ENCODE data around the gene GRK5.

GRCh38 chr10:119318411-119319160, 111.2 kb downstream of the GRK5 start:
- no peak for TF ChIP-seq EZH2 (IDR thresholded peaks at IDR 0.05; ENCODE audit: insufficient read depth, poor library complexity, severe bottlenecking)
- no peak for TF ChIP-seq EZH2phosphoT487 (IDR thresholded peaks at IDR 0.05; ENCODE audit: insufficient read depth, low read depth)
